Small intestine (tissue), 7 donors: ENCODE results near the gene MISFA. TPM values are rescaled to one million over a fixed set of nuclear protein-coding genes. Genes with fewer than 3 reads are reported as not detected.
"Not testable (repeated sequence)": the region's sequence is repeated elsewhere in the genome, so short reads cannot be mapped to it uniquely, and the experiment has no call there.

Experiments used
- DNase-seq, 2 donors: peaks; one replicate each; pipeline versions ENCODE4 v3.0.0 to v3.0.0-alpha.2; 2013
- FAIRE-seq: peaks from 2 replicates; lab custom pipeline; 2012; peaks lifted over from hg19 to GRCh38; lab: Jason Lieb, UNC
- H3K27ac ChIP-seq, 3 donors: one replicate each; pipeline ENCODE4 v1.5.1; 2013; ENCODE audit warnings: low read length in 2 of 3, mild to moderate bottlenecking in 2 of 3, control low read depth in 1 of 3, inconsistent platforms in 1 of 3, low read depth in 1 of 3, moderate library complexity in 1 of 3
- H3K27me3 ChIP-seq, 3 donors: one replicate each; pipeline ENCODE4 v1.6.1; 2013; ENCODE audit warnings: low read length in 3 of 3, inconsistent platforms in 1 of 3; ENCODE audit not compliant: control insufficient read depth in 3 of 3, insufficient read depth in 3 of 3
- H3K36me3 ChIP-seq, 3 donors: one replicate each; pipeline ENCODE4 v1.6.1; 2013; ENCODE audit warnings: low read length in 3 of 3, inconsistent platforms in 1 of 3, low read depth in 1 of 3, mild to moderate bottlenecking in 1 of 3, moderate library complexity in 1 of 3; ENCODE audit not compliant: control insufficient read depth in 3 of 3, insufficient read depth in 2 of 3
- H3K4me1 ChIP-seq, 3 donors: one replicate each; pipeline ENCODE4 v1.6.1; 2013; ENCODE audit warnings: low read length in 2 of 3, inconsistent platforms in 1 of 3, low read depth in 1 of 3, mild to moderate bottlenecking in 1 of 3, moderate library complexity in 1 of 3; ENCODE audit not compliant: control insufficient read depth in 3 of 3, insufficient read depth in 2 of 3
- H3K4me3 ChIP-seq, 3 donors: one replicate each; pipeline ENCODE4 v1.5.1; 2013; ENCODE audit warnings: low read length in 3 of 3, control low read depth in 1 of 3, inconsistent platforms in 1 of 3, low read depth in 1 of 3, mild to moderate bottlenecking in 1 of 3, moderate library complexity in 1 of 3
- H3K9me3 ChIP-seq, 2 donors: one replicate each; pipeline ENCODE4 v1.6.1; 2013; ENCODE audit warnings: low read depth in 1 of 2, low read length in 1 of 2; ENCODE audit not compliant: control insufficient read depth in 2 of 2, insufficient read depth in 1 of 2
- WGBS, 3 donors: extraction: QIAGEN DNeasy Blood & Tissue Kit; methylation state at CpG; one replicate each; pipeline ENCODE4 v1.1.7; 2013; 5-methylcytosine and 5-hydroxymethylcytosine counted together
- polyA plus RNA-seq, 4 donors: library from polyadenylated mRNA; stranded (reverse) in 3 of 4; unstranded in 1 of 4; fragments of 200-250 nt in 3 of 4; fragments of 120-200 nt in 1 of 4; gene quantifications; one replicate each; pipeline versions ENCODE4 v1.2.1 to v1.2.3, GENCODE V29; 2013
- donor health status: healthy with polysubstance abuse.
- donor health status: control.
- donor health status: control.
- donor health status: Bipolar disorder and iron deficiency.
- donor health status: healthy.

The MISFA gene
- polyA plus RNA-seq, 4 donors = 0.60 to 4.9 (median 3.5) TPM; not detected in 1

GRCh38 chr11:18581825-18582224 is 17.8 kb upstream of the MISFA start:
- WGBS, 3 donors = 91 to 95% (median 94%) methylated on average over 1 of the region's 1 CpG
- H3K4me1 ChIP-seq = peaks cover 0 to 3% (median 0%) of the 10 kb centered on the region in 3 donors
- no peak for FAIRE-seq
- peaks cover 0 to 4% of the 10 kb centered on the region in 2 donors for H3K9me3 ChIP-seq
- H3K27ac ChIP-seq = no peak overlapping the region
- no peak overlapping the region for H3K4me3 ChIP-seq
- H3K36me3 ChIP-seq = peaks cover 0 to 8% (median 0%) of the 10 kb centered on the region in 3 donors
- no peak for DNase-seq
- H3K27me3 ChIP-seq = no peaks in the 10 kb centered on the region

- Histone ChIP-seq H3K4me1 (peaks cover 0 to 10% (median 10%) of the 10 kb centered on the region in 3 donors), H3K4me3 (peak within 1 kb of the TSS; percentile 66 to 99 (median 87)), H3K9me3 (no peaks in the 10 kb centered on the region), H3K27me3 (no peaks in the 10 kb centered on the region), H3K36me3 (peaks cover 0 to 6% (median 0%) of the 10 kb centered on the region in 3 donors), H3K27ac (peak within 1 kb of the TSS; percentile 73 to 92 (median 87))
- WGBS, 3 donors = 2 to 4% (median 2%) methylated on average over 42 to 50 of the region's 50 CpGs
- peak; percentile 90 to 96 for DNase-seq
- no peak for FAIRE-seq
Observed at GRCh38 chr11:18588297-18589252, 11.0 kb upstream of the MISFA start, which contains the start of gene UEVLD. Gene UEVLD, minus strand, starts transcription at chr11:18588734. Its CDS starts 80 bp downstream, at chr11:18588654.

- H3K27ac ChIP-seq = peak overlapping the region in 1 of 3 donors; percentile 45
- no peaks in the 10 kb centered on the region for H3K9me3 ChIP-seq
- H3K4me1 ChIP-seq = peaks cover 0 to 10% (median 10%) of the 10 kb centered on the region in 3 donors
- WGBS, 3 donors = 27 to 50% (median 40%) methylated on average over 2 of the region's 2 CpGs
- FAIRE-seq (no peak), DNase-seq (no peak)
- H3K4me3 ChIP-seq = no peak overlapping the region
- peaks cover 0 to 10% (median 0%) of the 10 kb centered on the region in 3 donors for H3K36me3 ChIP-seq
- no peaks in the 10 kb centered on the region for H3K27me3 ChIP-seq
Observed at GRCh38 chr11:18590571-18590970, 9.0 kb upstream of the MISFA start.

GRCh38 chr11:18594088-18594487 is 5.5 kb upstream of the MISFA start:
- not testable (repeated sequence) for DNase-seq, H3K27me3 ChIP-seq, FAIRE-seq, H3K4me3 ChIP-seq, H3K9me3 ChIP-seq, H3K27ac ChIP-seq
- Histone ChIP-seq H3K4me1 (peaks cover 0 to 10% (median 6%) of the 10 kb centered on the region in 3 donors), H3K36me3 (peaks cover 0 to 16% (median 0%) of the 10 kb centered on the region in 3 donors)
- WGBS, 3 donors = 92 to 95% (median 93%) methylated on average over 5 of the region's 5 CpGs

GRCh38 chr11:18594999-18595749 is 4.4 kb upstream of the MISFA start:
- no peak for FAIRE-seq
- WGBS, 3 donors = 63 to 75% (median 63%) methylated on average over 5 of the region's 5 CpGs
- no peaks in the 10 kb centered on the region for H3K27me3 ChIP-seq
- H3K4me1 ChIP-seq = peaks cover 0 to 7% (median 4%) of the 10 kb centered on the region in 3 donors
- no peaks in the 10 kb centered on the region for H3K9me3 ChIP-seq
- H3K36me3 ChIP-seq = peaks cover 0 to 16% (median 0%) of the 10 kb centered on the region in 3 donors
- no peak overlapping the region for H3K27ac ChIP-seq
- DNase-seq = no peak
- H3K4me3 ChIP-seq = no peak overlapping the region

GRCh38 chr11:18600915-18601569 is 1.5 kb downstream of the MISFA start:
- WGBS, 3 donors = 89 to 100% (median 96%) methylated on average over 4 of the region's 4 CpGs
- Histone ChIP-seq H3K27me3 (no peaks in the 10 kb centered on the region), H3K36me3 (peaks cover 1 to 16% (median 2%) of the 10 kb centered on the region in 3 donors), H3K9me3 (no peaks in the 10 kb centered on the region), H3K4me3 (no peak overlapping the region), H3K4me1 (no peaks in the 10 kb centered on the region), H3K27ac (no peak overlapping the region)
- no peak for DNase-seq
- FAIRE-seq = no peak

GRCh38 chr11:18608376-18608775 is 8.8 kb downstream of the MISFA start:
- Histone ChIP-seq H3K27ac (no peak overlapping the region), H3K4me1 (no peaks in the 10 kb centered on the region), H3K27me3 (no peaks in the 10 kb centered on the region), H3K36me3 (peaks cover 8 to 23% (median 16%) of the 10 kb centered on the region in 3 donors), H3K9me3 (no peaks in the 10 kb centered on the region), H3K4me3 (no peak overlapping the region)
- WGBS, 3 donors = 13 to 42% (median 36%) methylated on average over 3 of the region's 3 CpGs
- DNase-seq (peak; percentile 43 to 68), FAIRE-seq (no peak)
